ENCODE results near the gene PRR23B. TPM values are rescaled to one million over a fixed set of nuclear protein-coding genes. Genes with fewer than 3 reads are reported as not detected.

PRR23B gene
- total and polyA plus RNA-seq, 2 donors (not counting 1 experiment from before 2014, with no cell fraction given) = not detected

DNA sequence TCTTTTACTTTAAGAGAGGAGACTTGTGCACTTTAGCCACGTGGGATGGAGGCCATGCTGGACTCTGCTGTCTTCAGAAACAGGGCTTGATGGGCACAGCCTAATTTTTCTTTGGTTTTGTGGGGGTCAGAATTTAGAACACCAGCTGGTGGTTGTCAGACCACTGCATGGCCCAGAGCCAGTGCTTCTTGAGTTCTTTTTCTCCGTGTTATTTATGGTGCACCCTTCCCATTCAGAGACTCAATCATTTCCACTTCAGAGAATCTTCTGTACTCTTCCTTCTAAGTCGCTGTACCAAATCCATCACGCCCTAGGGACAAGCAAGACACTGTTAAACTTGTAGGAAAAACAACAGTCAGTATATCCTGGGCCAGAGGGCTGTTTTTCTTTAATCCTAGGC is 34.8 kb downstream of the PRR23B start:
- Mint-ChIP-seq H3K4me3 (no peak overlapping the region), H3K27ac (no peak overlapping the region), H3K9me3 (ENCODE audit: insufficient read depth) (no peaks in the 10 kb centered on the region), H3K4me1 (no peaks in the 10 kb centered on the region), H3K27me3 (peaks cover 20% of the 10 kb centered on the region)
- no peaks in the 10 kb centered on the region for H3K9me3 ChIP-seq (ENCODE audit: control extremely low read depth in 1 of 3, control insufficient read depth in 2 of 3, insufficient read depth in 1 of 3, low read length in 2 of 3)
- CTCF ChIA-PET = no interaction called here
- POLR2A ChIA-PET = no interaction called here
- H2AFZ ChIP-seq (ENCODE audit: insufficient read depth, low read depth, low read length, poor library complexity, severe bottlenecking) = no peak overlapping the region
- no peaks in the 10 kb centered on the region for H4K20me1 ChIP-seq (ENCODE audit: control insufficient read depth, insufficient read depth, low read length, poor library complexity, severe bottlenecking)
- no peak for DNase-seq
- no peaks in the 10 kb centered on the region for H3K36me3 ChIP-seq (replicated peaks in 1 of 2; ENCODE audit: control extremely low read depth in 1 of 2, control insufficient read depth in 1 of 2, extremely low read depth in 1 of 2, insufficient read depth in 2 of 2, low read length in 1 of 2)
- 43% methylated on average over 1 of the region's 4 CpGs for WGBS (ENCODE audit: insufficient coverage)
- intact Hi-C loops (cut with micrococcal nuclease) = no loop called here
- no peak overlapping the region for H3K4me2 ChIP-seq (replicated peaks; ENCODE audit: low read depth, low read length, poor library complexity, severe bottlenecking)
- TF ChIP-seq, protein P1, sequence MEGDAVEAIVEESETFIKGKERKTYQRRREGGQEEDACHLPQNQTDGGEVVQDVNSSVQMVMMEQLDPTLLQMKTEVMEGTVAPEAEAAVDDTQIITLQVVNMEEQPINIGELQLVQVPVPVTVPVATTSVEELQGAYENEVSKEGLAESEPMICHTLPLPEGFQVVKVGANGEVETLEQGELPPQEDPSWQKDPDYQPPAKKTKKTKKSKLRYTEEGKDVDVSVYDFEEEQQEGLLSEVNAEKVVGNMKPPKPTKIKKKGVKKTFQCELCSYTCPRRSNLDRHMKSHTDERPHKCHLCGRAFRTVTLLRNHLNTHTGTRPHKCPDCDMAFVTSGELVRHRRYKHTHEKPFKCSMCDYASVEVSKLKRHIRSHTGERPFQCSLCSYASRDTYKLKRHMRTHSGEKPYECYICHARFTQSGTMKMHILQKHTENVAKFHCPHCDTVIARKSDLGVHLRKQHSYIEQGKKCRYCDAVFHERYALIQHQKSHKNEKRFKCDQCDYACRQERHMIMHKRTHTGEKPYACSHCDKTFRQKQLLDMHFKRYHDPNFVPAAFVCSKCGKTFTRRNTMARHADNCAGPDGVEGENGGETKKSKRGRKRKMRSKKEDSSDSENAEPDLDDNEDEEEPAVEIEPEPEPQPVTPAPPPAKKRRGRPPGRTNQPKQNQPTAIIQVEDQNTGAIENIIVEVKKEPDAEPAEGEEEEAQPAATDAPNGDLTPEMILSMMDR (IDR thresholded peaks at IDR 0.05) = no peak
- no peak for TF ChIP-seq EZH2 (IDR thresholded peaks at IDR 0.05; ENCODE audit: borderline replicate concordance, insufficient read depth, low read depth, low read length, poor library complexity, severe bottlenecking)
- H3K27me3 ChIP-seq (replicated peaks in 1 of 4; ENCODE audit: control extremely low read depth in 1 of 4, control insufficient read depth in 3 of 4, insufficient read depth in 4 of 4, low read length in 3 of 4) = no peaks in the 10 kb centered on the region
- no peak for ATAC-seq (ENCODE audit: low read depth)
- H3K9ac ChIP-seq (ENCODE audit: low read length) = no peak overlapping the region
- no peaks in the 10 kb centered on the region for H3K79me2 ChIP-seq (ENCODE audit: control insufficient read depth, insufficient read depth, low read length)
- H3K4me1 ChIP-seq (ENCODE audit: control insufficient read depth in 2 of 2, insufficient read depth in 2 of 2, low read length in 2 of 2) = no peaks in the 10 kb centered on the region
- no peak overlapping the region for H3K27ac ChIP-seq (ENCODE audit: low read length in 2 of 2)
- H3K4me3 ChIP-seq (ENCODE audit: control extremely low read depth in 1 of 5, extremely low read depth in 1 of 5, insufficient read depth in 1 of 5, low read depth in 2 of 5, low read length in 4 of 5) = no peak overlapping the region

- ChIA-PET POLR2A (no interaction called here), CTCF (interaction anchor here (0.8 kb wide), 1 partner anchor 49 kb away, joined by 4 read pairs; no protein-coding TSS in a partner anchor)
- Mint-ChIP-seq H3K9me3 (ENCODE audit: insufficient read depth) (no peaks in the 10 kb centered on the region), H3K27ac (no peak overlapping the region), H3K4me1 (no peaks in the 10 kb centered on the region), H3K27me3 (peaks cover 26% of the 10 kb centered on the region), H3K4me3 (no peak overlapping the region)
- ATAC-seq (ENCODE audit: low read depth) = no peak
- H3K9ac ChIP-seq (ENCODE audit: low read length) = no peak overlapping the region
- 39% methylated on average over 2 of the region's 3 CpGs for WGBS (ENCODE audit: insufficient coverage)
- H3K36me3 ChIP-seq (replicated peaks in 1 of 2; ENCODE audit: control extremely low read depth in 1 of 2, control insufficient read depth in 1 of 2, extremely low read depth in 1 of 2, insufficient read depth in 2 of 2, low read length in 1 of 2) = no peaks in the 10 kb centered on the region
- no peaks in the 10 kb centered on the region for H3K79me2 ChIP-seq (ENCODE audit: control insufficient read depth, insufficient read depth, low read length)
- no peaks in the 10 kb centered on the region for H4K20me1 ChIP-seq (ENCODE audit: control insufficient read depth, insufficient read depth, low read length, poor library complexity, severe bottlenecking)
- no peaks in the 10 kb centered on the region for H3K9me3 ChIP-seq (ENCODE audit: control extremely low read depth in 1 of 3, control insufficient read depth in 2 of 3, insufficient read depth in 1 of 3, low read length in 2 of 3)
- TF ChIP-seq EZH2 (IDR thresholded peaks at IDR 0.05; ENCODE audit: borderline replicate concordance, insufficient read depth, low read depth, low read length, poor library complexity, severe bottlenecking) = no peak
- TF ChIP-seq, protein P1 (IDR thresholded peaks at IDR 0.05) = no peak
- DNase-seq = no peak
- H3K4me3 ChIP-seq (ENCODE audit: control extremely low read depth in 1 of 5, extremely low read depth in 1 of 5, insufficient read depth in 1 of 5, low read depth in 2 of 5, low read length in 4 of 5) = no peak overlapping the region
- H3K4me2 ChIP-seq (replicated peaks; ENCODE audit: low read depth, low read length, poor library complexity, severe bottlenecking) = no peak overlapping the region
- intact Hi-C loops (cut with micrococcal nuclease) = no loop called here
- no peak overlapping the region for H3K27ac ChIP-seq (ENCODE audit: low read length in 2 of 2)
- no peaks in the 10 kb centered on the region for H3K4me1 ChIP-seq (ENCODE audit: control insufficient read depth in 2 of 2, insufficient read depth in 2 of 2, low read length in 2 of 2)
- H3K27me3 ChIP-seq (replicated peaks in 1 of 4; ENCODE audit: control extremely low read depth in 1 of 4, control insufficient read depth in 3 of 4, insufficient read depth in 4 of 4, low read length in 3 of 4) = no peaks in the 10 kb centered on the region
- no peak overlapping the region for H2AFZ ChIP-seq (ENCODE audit: insufficient read depth, low read depth, low read length, poor library complexity, severe bottlenecking)
These were observed 35.9 kb downstream of the PRR23B start for GRCh38 chr3:138984816-138985215.

Data from B cell (primary cell).